ENCODE measurements around the gene PTGER1. TPM values are rescaled to one million over a fixed set of nuclear protein-coding genes. Genes with fewer than 3 reads are reported as not detected.

PTGER1 gene
- total RNA-seq, 2 donors from 2014 or later = 2.8 TPM; not detected in 1

DNA sequence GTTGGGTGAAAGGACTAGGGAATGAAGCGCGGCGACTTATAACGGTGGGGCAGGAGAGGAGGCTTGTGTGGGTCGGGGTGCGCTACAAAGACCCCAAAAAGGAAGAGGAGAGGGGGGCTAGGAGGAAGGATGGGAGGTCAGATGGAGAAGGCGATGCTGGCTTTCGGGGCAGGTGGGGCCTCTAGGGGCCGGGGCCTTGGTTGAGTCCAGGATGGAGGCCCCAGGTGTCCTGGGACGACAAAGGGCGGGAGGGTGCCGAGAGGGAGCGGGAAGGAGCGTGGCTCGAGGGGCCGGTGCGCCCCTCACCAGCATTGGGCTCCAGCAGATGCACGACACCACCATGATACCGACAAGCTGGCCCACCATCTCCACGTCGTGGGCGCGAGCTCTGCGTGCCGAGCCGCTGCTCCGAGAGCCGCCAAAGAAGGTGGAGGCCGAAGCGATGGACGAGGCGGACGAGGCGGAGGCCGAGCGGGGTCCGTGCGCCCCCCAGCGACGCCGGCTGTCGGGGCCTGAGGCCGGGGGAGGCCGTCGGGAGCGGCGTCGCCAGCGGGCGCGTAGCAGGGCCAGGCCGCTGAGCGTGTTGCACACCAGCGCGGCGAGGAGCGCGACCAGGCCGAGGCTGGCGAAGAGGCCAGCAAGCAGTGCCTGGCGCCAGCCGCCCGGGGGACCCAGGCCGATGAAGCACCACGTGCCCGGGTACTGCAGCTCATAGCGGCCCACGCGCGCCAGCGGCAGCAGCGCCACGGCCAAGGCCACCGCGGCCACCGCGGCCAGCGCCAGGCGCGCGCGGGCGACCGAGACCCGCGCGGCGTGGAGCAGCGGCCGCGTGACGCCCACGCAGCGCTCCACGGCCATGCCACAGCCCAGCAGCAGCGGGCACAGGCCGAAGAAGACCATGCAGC, 1.8 kb downstream of the PTGER1 start:
- H3K36me3 ChIP-seq = peaks cover 26% of the 10 kb centered on the region
- H3K27ac ChIP-seq = no peak overlapping the region
- ATAC-seq (ENCODE audit: insufficient number of reproducible peaks, low FRiP score, low read depth) (no peak), DNase-seq (ENCODE audit: low spot score) (no peak)
- H3K4me3 ChIP-seq = peak overlapping the region; percentile 55
- no peaks in the 10 kb centered on the region for H3K27me3 ChIP-seq (replicated peaks; ENCODE audit: insufficient read depth)
- TF ChIP-seq, protein P1, sequence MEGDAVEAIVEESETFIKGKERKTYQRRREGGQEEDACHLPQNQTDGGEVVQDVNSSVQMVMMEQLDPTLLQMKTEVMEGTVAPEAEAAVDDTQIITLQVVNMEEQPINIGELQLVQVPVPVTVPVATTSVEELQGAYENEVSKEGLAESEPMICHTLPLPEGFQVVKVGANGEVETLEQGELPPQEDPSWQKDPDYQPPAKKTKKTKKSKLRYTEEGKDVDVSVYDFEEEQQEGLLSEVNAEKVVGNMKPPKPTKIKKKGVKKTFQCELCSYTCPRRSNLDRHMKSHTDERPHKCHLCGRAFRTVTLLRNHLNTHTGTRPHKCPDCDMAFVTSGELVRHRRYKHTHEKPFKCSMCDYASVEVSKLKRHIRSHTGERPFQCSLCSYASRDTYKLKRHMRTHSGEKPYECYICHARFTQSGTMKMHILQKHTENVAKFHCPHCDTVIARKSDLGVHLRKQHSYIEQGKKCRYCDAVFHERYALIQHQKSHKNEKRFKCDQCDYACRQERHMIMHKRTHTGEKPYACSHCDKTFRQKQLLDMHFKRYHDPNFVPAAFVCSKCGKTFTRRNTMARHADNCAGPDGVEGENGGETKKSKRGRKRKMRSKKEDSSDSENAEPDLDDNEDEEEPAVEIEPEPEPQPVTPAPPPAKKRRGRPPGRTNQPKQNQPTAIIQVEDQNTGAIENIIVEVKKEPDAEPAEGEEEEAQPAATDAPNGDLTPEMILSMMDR (IDR thresholded peaks at IDR 0.05) = no peak
- peaks cover 15 to 35% of the 10 kb centered on the region in 2 donors for H3K4me1 ChIP-seq (ENCODE audit: control insufficient read depth in 1 of 2, low read depth in 2 of 2)
- no peaks in the 10 kb centered on the region for H3K9me3 ChIP-seq

- peak overlapping the region; percentile 53 for H3K4me3 ChIP-seq
- peaks cover 15 to 35% of the 10 kb centered on the region in 2 donors for H3K4me1 ChIP-seq (ENCODE audit: control insufficient read depth in 1 of 2, low read depth in 2 of 2)
- H3K9me3 ChIP-seq = no peaks in the 10 kb centered on the region
- DNase-seq (ENCODE audit: low spot score) (no peak), ATAC-seq (ENCODE audit: insufficient number of reproducible peaks, low FRiP score, low read depth) (no peak)
- TF ChIP-seq, protein P1 (IDR thresholded peaks at IDR 0.05) = peak; percentile 99
- no peaks in the 10 kb centered on the region for H3K27me3 ChIP-seq (replicated peaks; ENCODE audit: insufficient read depth)
- peaks cover 33% of the 10 kb centered on the region for H3K36me3 ChIP-seq
- no peak overlapping the region for H3K27ac ChIP-seq
These were observed 2.8 kb downstream of the PTGER1 start for GRCh38 chr19:14472202-14472938.

DNA sequence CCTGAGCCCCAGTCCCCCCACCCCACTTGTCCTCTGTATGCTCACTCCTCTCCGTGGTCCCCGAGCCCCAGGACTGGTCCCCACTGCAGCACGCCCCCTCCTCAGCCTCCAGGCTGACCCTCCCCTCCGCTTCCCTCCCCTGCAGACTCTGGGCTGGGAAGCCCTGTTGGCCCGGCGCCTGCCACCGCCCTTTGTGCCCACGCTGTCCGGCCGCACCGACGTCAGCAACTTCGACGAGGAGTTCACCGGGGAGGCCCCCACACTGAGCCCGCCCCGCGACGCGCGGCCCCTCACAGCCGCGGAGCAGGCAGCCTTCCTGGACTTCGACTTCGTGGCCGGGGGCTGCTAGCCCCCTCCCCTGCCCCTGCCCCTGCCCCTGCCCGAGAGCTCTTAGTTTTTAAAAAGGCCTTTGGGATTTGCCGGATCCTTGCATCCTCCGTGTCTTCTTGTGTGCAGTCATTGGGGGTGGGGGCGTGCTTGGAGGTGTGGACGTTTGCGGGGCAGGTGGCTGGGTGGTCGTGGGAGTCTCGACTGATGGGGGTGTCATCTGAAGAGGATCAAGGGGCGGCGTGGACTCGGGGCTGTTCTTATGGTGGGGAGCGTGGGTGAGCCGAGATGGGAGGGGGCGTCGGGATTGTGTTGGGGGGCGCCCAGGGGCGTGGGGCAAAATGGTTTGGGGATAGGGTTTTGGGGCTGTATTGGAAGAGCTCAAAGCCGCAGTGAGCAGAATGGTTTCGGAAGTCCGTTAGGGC, 3.5 kb downstream of the PTGER1 start:
- Histone ChIP-seq H3K4me3 (no peak overlapping the region), H3K4me1 (ENCODE audit: control insufficient read depth in 1 of 2, low read depth in 2 of 2) (peaks cover 15 to 35% of the 10 kb centered on the region in 2 donors), H3K9me3 (no peaks in the 10 kb centered on the region), H3K27me3 (replicated peaks; ENCODE audit: insufficient read depth) (no peaks in the 10 kb centered on the region), H3K27ac (no peak overlapping the region), H3K36me3 (peaks cover 38% of the 10 kb centered on the region)
- no peak for ATAC-seq (ENCODE audit: insufficient number of reproducible peaks, low FRiP score, low read depth)
- TF ChIP-seq, protein P1 (IDR thresholded peaks at IDR 0.05) = no peak
- DNase-seq (ENCODE audit: low spot score) = no peak

- H3K36me3 ChIP-seq = peaks cover 48% of the 10 kb centered on the region
- ATAC-seq (ENCODE audit: insufficient number of reproducible peaks, low FRiP score, low read depth) (no peak), DNase-seq (ENCODE audit: low spot score) (no peak)
- H3K4me3 ChIP-seq = no peak overlapping the region
- H3K4me1 ChIP-seq (ENCODE audit: control insufficient read depth in 1 of 2, low read depth in 2 of 2) = peaks cover 11 to 30% of the 10 kb centered on the region in 2 donors
- TF ChIP-seq, protein P1 (IDR thresholded peaks at IDR 0.05) = no peak
- H3K27ac ChIP-seq = no peak overlapping the region
- no peaks in the 10 kb centered on the region for H3K9me3 ChIP-seq
- H3K27me3 ChIP-seq (replicated peaks; ENCODE audit: insufficient read depth) = no peaks in the 10 kb centered on the region
These were observed 4.9 kb downstream of the PTGER1 start for GRCh38 chr19:14470031-14470876.
